ENCODE data around the gene CLDN1.

Gene CLDN1

DNA sequence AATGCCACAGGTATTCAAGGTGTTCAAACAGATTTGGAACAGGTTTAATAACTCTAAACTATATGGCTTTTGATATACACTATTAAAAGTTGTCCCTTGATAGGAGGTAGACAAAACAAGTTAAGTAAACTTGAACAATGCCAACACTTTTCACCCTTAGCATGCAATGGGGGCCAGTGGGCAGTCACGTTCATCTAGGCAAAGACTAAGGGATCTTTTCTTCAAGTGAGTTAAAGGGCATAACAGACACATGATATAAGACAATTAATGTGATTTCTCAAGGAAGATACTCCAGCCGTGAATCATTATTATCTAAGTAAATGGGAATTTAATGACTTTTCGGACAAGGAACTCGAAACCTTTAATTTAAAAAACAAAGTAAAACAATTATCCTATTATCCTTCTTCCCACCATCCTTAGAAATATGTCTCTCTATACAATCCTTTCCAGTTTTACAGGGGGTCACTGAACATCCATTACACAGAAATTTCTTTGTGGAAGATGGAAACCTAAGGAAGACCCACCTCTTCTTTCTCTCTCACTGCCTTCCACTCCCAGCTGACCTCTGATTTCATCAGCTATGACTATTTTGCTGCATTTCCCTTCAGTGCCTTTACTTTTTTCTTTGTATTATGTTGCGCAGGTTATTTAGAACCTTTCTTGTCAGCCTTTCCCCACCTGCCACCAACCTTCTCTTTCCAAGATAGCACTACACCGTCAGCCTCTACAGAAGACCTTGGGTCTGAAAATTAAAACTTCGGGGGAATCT is 1.5 kb downstream of the CLDN1 start:
- Histone ChIP-seq H3K9me3 (ENCODE audit: insufficient read depth, low read depth, low read length) (no peaks in the 10 kb centered on the region), H3K4me3 (ENCODE audit: low read depth, low read length) (no peak overlapping the region), H3K14ac (ENCODE audit: low read length) (no peak overlapping the region), H3K18ac (ENCODE audit: low read length) (no peak overlapping the region), H3K79me2 (ENCODE audit: control insufficient read depth, insufficient read depth, low read length, poor library complexity) (no peaks in the 10 kb centered on the region), H3K4ac (ENCODE audit: low read depth, low read length) (no peak overlapping the region), H3K79me1 (ENCODE audit: low read length) (no peaks in the 10 kb centered on the region), H3K4me2 (ENCODE audit: low read length) (no peak overlapping the region), H3K9ac (ENCODE audit: low read length) (no peak overlapping the region), H2BK12ac (ENCODE audit: low read length) (no peak overlapping the region), H4K91ac (ENCODE audit: low read depth, low read length) (no peak overlapping the region), H3K27me3 (ENCODE audit: insufficient read depth, low read length) (no peaks in the 10 kb centered on the region), H2BK120ac (ENCODE audit: insufficient read depth, low read length, poor library complexity) (no peak overlapping the region), H2AK5ac (ENCODE audit: low read length) (no peak overlapping the region), H3K36me3 (ENCODE audit: control insufficient read depth in 1 of 2, insufficient read depth in 2 of 2, low read length in 2 of 2) (no peaks in the 10 kb centered on the region), H3K23ac (ENCODE audit: low read length) (no peak overlapping the region), H2AFZ (ENCODE audit: insufficient read depth, low read length, poor library complexity) (no peak overlapping the region), H3K27ac (ENCODE audit: low read depth, low read length) (no peak overlapping the region), H2BK5ac (ENCODE audit: low read depth, low read length, poor library complexity) (no peak overlapping the region), H3K4me1 (ENCODE audit: control insufficient read depth in 1 of 2, insufficient read depth in 2 of 2, low read length in 2 of 2) (peaks cover 5 to 6% of the 10 kb centered on the region in 2 experiments), H4K12ac (ENCODE audit: low read depth, low read length) (no peak overlapping the region), H4K8ac (ENCODE audit: low read depth, low read length) (no peak overlapping the region)
- no CpG with 5 or more reads among the region's 7 CpGs for WGBS (ENCODE audit: extremely low coverage, insufficient coverage, insufficient read length)
- DNase-seq, result no peak

DNA sequence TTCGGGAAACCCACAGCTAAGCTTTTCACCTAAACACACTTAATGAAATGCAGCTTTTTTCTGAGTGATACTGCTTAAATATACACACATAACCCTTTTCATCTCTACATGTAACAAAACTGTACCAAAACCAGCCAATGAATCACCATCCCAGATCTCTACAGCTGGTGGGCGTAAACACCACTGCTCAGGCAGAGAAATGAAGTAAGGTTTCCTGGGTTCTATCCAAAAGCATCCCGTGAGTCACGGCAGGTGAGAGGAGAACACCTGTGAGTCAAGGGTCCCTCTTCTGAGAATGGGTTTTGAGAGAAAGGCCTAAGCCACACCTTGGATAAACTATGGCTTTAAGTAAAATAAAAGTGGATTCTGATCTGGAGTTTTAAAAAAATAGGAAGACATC is 2.6 kb downstream of the CLDN1 start:
- no peak overlapping the region for H4K91ac ChIP-seq (ENCODE audit: low read depth, low read length)
- H3K27me3 ChIP-seq (ENCODE audit: insufficient read depth, low read length), result no peaks in the 10 kb centered on the region
- no peak overlapping the region for H2BK120ac ChIP-seq (ENCODE audit: insufficient read depth, low read length, poor library complexity)
- H2BK12ac ChIP-seq (ENCODE audit: low read length), result no peak overlapping the region
- no peak overlapping the region for H3K9ac ChIP-seq (ENCODE audit: low read length)
- no peaks in the 10 kb centered on the region for H3K79me2 ChIP-seq (ENCODE audit: control insufficient read depth, insufficient read depth, low read length, poor library complexity)
- H3K4ac ChIP-seq (ENCODE audit: low read depth, low read length), result no peak overlapping the region
- no peak overlapping the region for H2AFZ ChIP-seq (ENCODE audit: insufficient read depth, low read length, poor library complexity)
- no peak overlapping the region for H2BK5ac ChIP-seq (ENCODE audit: low read depth, low read length, poor library complexity)
- no peak overlapping the region for H4K12ac ChIP-seq (ENCODE audit: low read depth, low read length)
- H3K9me3 ChIP-seq (ENCODE audit: insufficient read depth, low read depth, low read length), result no peaks in the 10 kb centered on the region
- WGBS (ENCODE audit: extremely low coverage, insufficient coverage, insufficient read length), result no CpG with 5 or more reads among the region's 4 CpGs
- no peak overlapping the region for H4K8ac ChIP-seq (ENCODE audit: low read depth, low read length)
- no peaks in the 10 kb centered on the region for H3K36me3 ChIP-seq (ENCODE audit: control insufficient read depth in 1 of 2, insufficient read depth in 2 of 2, low read length in 2 of 2)
- no peak overlapping the region for H3K4me3 ChIP-seq (ENCODE audit: low read depth, low read length)
- no peak overlapping the region for H3K4me2 ChIP-seq (ENCODE audit: low read length)
- no peak overlapping the region for H3K23ac ChIP-seq (ENCODE audit: low read length)
- H3K14ac ChIP-seq (ENCODE audit: low read length), result no peak overlapping the region
- no peak for DNase-seq
- H3K79me1 ChIP-seq (ENCODE audit: low read length), result no peaks in the 10 kb centered on the region
- H3K27ac ChIP-seq (ENCODE audit: low read depth, low read length), result no peak overlapping the region
- no peak overlapping the region for H3K18ac ChIP-seq (ENCODE audit: low read length)
- peaks cover 5 to 6% of the 10 kb centered on the region in 2 experiments for H3K4me1 ChIP-seq (ENCODE audit: control insufficient read depth in 1 of 2, insufficient read depth in 2 of 2, low read length in 2 of 2)
- no peak overlapping the region for H2AK5ac ChIP-seq (ENCODE audit: low read length)

DNA sequence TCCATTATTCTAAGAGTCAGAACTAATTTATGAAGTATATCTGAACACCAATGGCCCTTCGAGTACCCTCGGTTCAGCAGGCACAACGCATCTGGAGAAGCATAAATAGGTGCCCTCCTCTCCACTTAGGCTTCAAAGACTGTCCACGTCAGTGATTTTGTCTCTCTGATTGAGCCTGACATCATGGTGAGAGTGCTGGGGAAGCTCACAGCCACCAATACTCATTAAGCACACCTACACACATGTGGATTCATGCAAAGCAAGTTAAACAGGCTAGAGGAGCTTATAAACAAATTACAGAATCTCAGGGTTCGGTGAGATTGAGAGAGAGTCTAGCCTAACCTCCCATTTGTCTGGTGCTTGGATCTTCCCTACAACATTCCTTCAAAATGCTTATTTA is 3.6 kb downstream of the CLDN1 start:
- H3K36me3 ChIP-seq (ENCODE audit: control insufficient read depth in 1 of 2, insufficient read depth in 2 of 2, low read length in 2 of 2), result no peaks in the 10 kb centered on the region
- H3K18ac ChIP-seq (ENCODE audit: low read length), result no peak overlapping the region
- no peak overlapping the region for H3K4me2 ChIP-seq (ENCODE audit: low read length)
- no peak overlapping the region for H4K91ac ChIP-seq (ENCODE audit: low read depth, low read length)
- H3K14ac ChIP-seq (ENCODE audit: low read length), result no peak overlapping the region
- no peak overlapping the region for H2BK12ac ChIP-seq (ENCODE audit: low read length)
- no peak overlapping the region for H2BK120ac ChIP-seq (ENCODE audit: insufficient read depth, low read length, poor library complexity)
- no peak overlapping the region for H3K27ac ChIP-seq (ENCODE audit: low read depth, low read length)
- H3K27me3 ChIP-seq (ENCODE audit: insufficient read depth, low read length), result no peaks in the 10 kb centered on the region
- H4K8ac ChIP-seq (ENCODE audit: low read depth, low read length), result no peak overlapping the region
- H2BK5ac ChIP-seq (ENCODE audit: low read depth, low read length, poor library complexity), result no peak overlapping the region
- no peak overlapping the region for H2AFZ ChIP-seq (ENCODE audit: insufficient read depth, low read length, poor library complexity)
- H3K9ac ChIP-seq (ENCODE audit: low read length), result no peak overlapping the region
- no peak overlapping the region for H2AK5ac ChIP-seq (ENCODE audit: low read length)
- H3K79me1 ChIP-seq (ENCODE audit: low read length), result no peaks in the 10 kb centered on the region
- H3K23ac ChIP-seq (ENCODE audit: low read length), result no peak overlapping the region
- H4K12ac ChIP-seq (ENCODE audit: low read depth, low read length), result no peak overlapping the region
- H3K4me3 ChIP-seq (ENCODE audit: low read depth, low read length), result no peak overlapping the region
- H3K79me2 ChIP-seq (ENCODE audit: control insufficient read depth, insufficient read depth, low read length, poor library complexity), result no peaks in the 10 kb centered on the region
- peaks cover 5 to 6% of the 10 kb centered on the region in 2 experiments for H3K4me1 ChIP-seq (ENCODE audit: control insufficient read depth in 1 of 2, insufficient read depth in 2 of 2, low read length in 2 of 2)
- H3K9me3 ChIP-seq (ENCODE audit: insufficient read depth, low read depth, low read length), result no peaks in the 10 kb centered on the region
- DNase-seq, result no peak
- no peak overlapping the region for H3K4ac ChIP-seq (ENCODE audit: low read depth, low read length)
- no CpG with 5 or more reads among the region's 5 CpGs for WGBS (ENCODE audit: extremely low coverage, insufficient coverage, insufficient read length)

DNA sequence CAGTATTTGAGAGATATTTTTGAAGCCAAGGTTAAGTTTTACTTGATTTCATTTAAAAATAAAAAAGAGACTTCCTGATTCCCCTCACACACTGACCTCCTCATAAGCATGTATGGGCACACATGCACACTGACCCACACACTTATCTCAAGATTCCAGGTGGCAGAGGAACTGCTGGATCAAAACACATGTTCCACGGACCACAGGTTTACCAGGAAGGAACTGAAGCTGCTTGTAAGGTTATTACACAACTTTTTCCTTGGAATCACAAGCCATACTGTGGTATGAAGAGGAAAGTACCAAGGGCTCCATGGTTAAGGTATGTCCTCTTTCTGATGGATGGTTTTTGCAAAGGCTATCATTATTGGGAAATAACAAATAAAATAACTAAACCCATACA is 7.5 kb downstream of the CLDN1 start:
- H3K23ac ChIP-seq (ENCODE audit: low read length), result no peak overlapping the region
- no peak overlapping the region for H3K4me3 ChIP-seq (ENCODE audit: low read depth, low read length)

More for the DNA sequence above, 7.5 kb downstream of the CLDN1 start:
- Histone ChIP-seq H3K9me3 (ENCODE audit: insufficient read depth, low read depth, low read length) (no peaks in the 10 kb centered on the region), H3K36me3 (ENCODE audit: control insufficient read depth in 1 of 2, insufficient read depth in 2 of 2, low read length in 2 of 2) (no peaks in the 10 kb centered on the region), H3K9ac (ENCODE audit: low read length) (no peak overlapping the region), H4K91ac (ENCODE audit: low read depth, low read length) (no peak overlapping the region), H3K4me1 (ENCODE audit: control insufficient read depth in 1 of 2, insufficient read depth in 2 of 2, low read length in 2 of 2) (no peaks in the 10 kb centered on the region), H3K14ac (ENCODE audit: low read length) (no peak overlapping the region), H3K4me2 (ENCODE audit: low read length) (no peak overlapping the region), H3K27me3 (ENCODE audit: insufficient read depth, low read length) (no peaks in the 10 kb centered on the region), H3K4ac (ENCODE audit: low read depth, low read length) (no peak overlapping the region), H3K79me2 (ENCODE audit: control insufficient read depth, insufficient read depth, low read length, poor library complexity) (no peaks in the 10 kb centered on the region), H2AFZ (ENCODE audit: insufficient read depth, low read length, poor library complexity) (no peak overlapping the region), H3K79me1 (ENCODE audit: low read length) (no peaks in the 10 kb centered on the region), H4K8ac (ENCODE audit: low read depth, low read length) (no peak overlapping the region), H2BK120ac (ENCODE audit: insufficient read depth, low read length, poor library complexity) (no peak overlapping the region), H3K27ac (ENCODE audit: low read depth, low read length) (no peak overlapping the region), H4K12ac (ENCODE audit: low read depth, low read length) (no peak overlapping the region), H2BK12ac (ENCODE audit: low read length) (no peak overlapping the region), H3K18ac (ENCODE audit: low read length) (no peak overlapping the region), H2AK5ac (ENCODE audit: low read length) (no peak overlapping the region), H2BK5ac (ENCODE audit: low read depth, low read length, poor library complexity) (no peak overlapping the region)
- no peak for DNase-seq
- no CpG with 5 or more reads among the region's 1 CpG for WGBS (ENCODE audit: extremely low coverage, insufficient coverage, insufficient read length)

Measured in trophoblast cell (in vitro differentiated cells and primary cell).